ENCODE measurements around the gene MEPCE. TPM values are rescaled to one million over a fixed set of nuclear protein-coding genes. Genes with fewer than 3 reads are reported as not detected.
A peak's percentile ranks its signal among the peaks of the same experiment; 100 is the strongest.

MEPCE gene
- total and polyA plus RNA-seq, 8 donors: 11.1 to 20.7 (median 16.2) TPM

DNA sequence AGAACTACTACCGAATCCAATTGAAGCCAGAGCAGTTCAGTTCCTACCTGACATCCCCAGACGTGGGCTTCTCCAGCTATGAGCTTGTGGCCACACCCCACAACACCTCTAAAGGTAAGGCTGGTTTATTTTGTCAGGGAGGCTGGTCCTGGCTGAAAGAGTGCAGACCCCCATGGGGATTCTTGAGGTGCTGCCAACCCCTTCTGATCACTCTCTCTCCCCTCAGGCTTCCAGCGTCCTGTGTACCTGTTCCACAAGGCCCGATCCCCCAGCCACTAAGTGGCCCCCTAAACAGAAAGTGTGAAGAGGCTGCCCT, 3.6 kb downstream of the MEPCE start:
- Histone ChIP-seq H3K27ac (no peak overlapping the region), H3K36me3 (peaks cover 0 to 12% (median 0%) of the 10 kb centered on the region in 3 donors), H3K4me3 (no peak overlapping the region), H3K4me1 (peaks cover 0 to 20% (median 10%) of the 10 kb centered on the region in 3 donors), H3K27me3 (no peaks in the 10 kb centered on the region), H3K9me3 (no peaks in the 10 kb centered on the region)
- intact Hi-C loops (cut with DNase I): no loop called here
- no peak for DNase-seq
- no peak for ATAC-seq
- no peak for FAIRE-seq
- TF ChIP-seq, protein P1, sequence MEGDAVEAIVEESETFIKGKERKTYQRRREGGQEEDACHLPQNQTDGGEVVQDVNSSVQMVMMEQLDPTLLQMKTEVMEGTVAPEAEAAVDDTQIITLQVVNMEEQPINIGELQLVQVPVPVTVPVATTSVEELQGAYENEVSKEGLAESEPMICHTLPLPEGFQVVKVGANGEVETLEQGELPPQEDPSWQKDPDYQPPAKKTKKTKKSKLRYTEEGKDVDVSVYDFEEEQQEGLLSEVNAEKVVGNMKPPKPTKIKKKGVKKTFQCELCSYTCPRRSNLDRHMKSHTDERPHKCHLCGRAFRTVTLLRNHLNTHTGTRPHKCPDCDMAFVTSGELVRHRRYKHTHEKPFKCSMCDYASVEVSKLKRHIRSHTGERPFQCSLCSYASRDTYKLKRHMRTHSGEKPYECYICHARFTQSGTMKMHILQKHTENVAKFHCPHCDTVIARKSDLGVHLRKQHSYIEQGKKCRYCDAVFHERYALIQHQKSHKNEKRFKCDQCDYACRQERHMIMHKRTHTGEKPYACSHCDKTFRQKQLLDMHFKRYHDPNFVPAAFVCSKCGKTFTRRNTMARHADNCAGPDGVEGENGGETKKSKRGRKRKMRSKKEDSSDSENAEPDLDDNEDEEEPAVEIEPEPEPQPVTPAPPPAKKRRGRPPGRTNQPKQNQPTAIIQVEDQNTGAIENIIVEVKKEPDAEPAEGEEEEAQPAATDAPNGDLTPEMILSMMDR (IDR thresholded peaks at IDR 0.05): no peak
- 68 to 72% methylated on average over 4 of the region's 4 CpGs for WGBS, 2 donors

DNA sequence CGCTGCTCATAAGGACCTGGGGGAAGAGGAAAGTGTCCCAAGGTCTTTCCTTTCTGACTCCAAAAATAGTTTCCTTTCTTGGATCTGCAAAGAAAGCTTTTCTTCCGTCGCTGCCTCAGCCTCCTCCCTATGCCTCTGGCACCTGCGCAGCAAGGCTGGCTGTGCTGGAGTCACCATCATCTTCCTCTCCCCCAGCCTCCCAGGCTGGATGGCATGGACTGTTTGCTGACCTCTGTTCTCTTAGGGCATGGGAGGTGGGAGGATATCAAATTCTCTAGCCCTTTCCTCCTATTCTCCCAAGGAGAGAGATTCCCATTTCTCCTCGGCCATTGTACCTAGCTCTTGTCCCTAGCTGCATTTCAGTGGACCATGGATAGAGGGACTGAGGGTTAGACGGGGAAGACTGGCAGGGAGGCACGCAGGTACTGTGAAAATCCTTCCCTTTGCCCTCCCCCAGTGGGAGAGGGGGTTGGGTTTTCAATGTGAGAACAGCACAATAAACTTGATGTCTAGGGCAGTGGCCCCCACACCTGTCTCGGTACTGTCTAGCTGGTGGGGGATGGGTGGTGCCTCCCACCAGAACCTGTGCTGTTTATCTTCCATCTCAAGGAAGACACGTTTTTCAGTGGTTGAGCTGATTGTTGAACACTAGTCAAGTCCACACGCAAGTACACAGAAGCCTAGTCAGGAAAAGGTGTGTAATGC, 4.1 kb downstream of the MEPCE start:
- H3K4me1 ChIP-seq: peaks cover 0 to 20% (median 10%) of the 10 kb centered on the region in 3 donors

DNA sequence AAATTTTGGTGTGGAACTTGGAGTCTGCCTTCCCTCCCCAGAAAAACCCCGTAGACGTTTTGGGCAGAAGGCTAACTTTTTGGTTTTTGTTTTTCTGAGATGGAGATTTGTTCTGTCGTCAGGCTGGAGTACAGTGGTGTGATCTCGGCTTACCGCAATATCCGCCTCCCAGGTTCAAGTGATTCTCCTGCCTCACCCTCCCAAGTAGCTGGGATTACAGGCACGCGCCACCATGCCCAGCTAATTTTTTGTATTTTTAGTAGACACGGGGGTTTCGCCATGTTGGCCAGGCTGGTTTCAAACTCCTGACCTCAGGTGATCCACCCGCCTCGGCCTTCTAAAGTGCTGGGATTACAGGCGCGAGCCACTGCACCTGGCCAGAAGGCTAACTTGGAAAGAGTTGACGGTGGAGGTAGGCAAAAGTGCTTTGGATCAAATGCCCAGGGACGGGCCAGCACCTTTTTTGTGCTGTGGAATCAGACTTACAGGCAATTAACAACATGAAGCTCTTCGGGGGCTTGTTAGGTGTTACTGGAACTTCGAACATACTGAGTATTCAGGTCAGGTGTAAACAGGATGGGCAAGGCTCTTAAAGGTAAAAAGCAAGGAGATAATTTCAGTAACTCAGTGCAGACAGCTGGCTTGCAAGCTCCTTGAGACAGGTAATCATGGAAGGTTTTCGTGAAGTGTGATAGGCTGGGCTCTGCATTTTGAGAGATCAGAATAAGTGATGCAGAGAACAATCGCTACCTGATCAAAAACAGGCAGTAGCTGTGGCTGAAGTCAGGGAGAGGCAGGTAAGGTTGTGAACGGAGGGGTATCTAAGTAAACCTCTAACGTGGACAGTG, 4.9 kb downstream of the MEPCE start:
- 73 to 76% methylated on average over 22 of the region's 22 CpGs for WGBS, 2 donors
- Histone ChIP-seq H3K36me3 (peaks cover 0 to 12% (median 0%) of the 10 kb centered on the region in 3 donors), H3K4me1 (peaks cover 0 to 20% (median 10%) of the 10 kb centered on the region in 3 donors), H3K27me3 (no peaks in the 10 kb centered on the region), H3K27ac (peak overlapping the region in 2 of 4 donors; percentile 94), H3K9me3 (no peaks in the 10 kb centered on the region), H3K4me3 (peak overlapping the region in 3 of 4 donors; percentile 77 to 88 (median 87))
- DNase-seq (no peak), FAIRE-seq (no peak), ATAC-seq (no peak)
- TF ChIP-seq, protein P1 (IDR thresholded peaks at IDR 0.05): no peak
- intact Hi-C loops (cut with DNase I): no loop called here

More for the DNA sequence above, 4.1 kb downstream of the MEPCE start:
- FAIRE-seq (no peak), DNase-seq (no peak), ATAC-seq (no peak)
- no peaks in the 10 kb centered on the region for H3K9me3 ChIP-seq
- H3K27ac ChIP-seq: no peak overlapping the region
- no peaks in the 10 kb centered on the region for H3K27me3 ChIP-seq
- WGBS, 2 donors: 85 to 87% methylated on average over 10 of the region's 10 CpGs
- H3K36me3 ChIP-seq: peaks cover 0 to 12% (median 0%) of the 10 kb centered on the region in 3 donors
- TF ChIP-seq, protein P1 (IDR thresholded peaks at IDR 0.05): no peak
- intact Hi-C loops (cut with DNase I): no loop called here
- H3K4me3 ChIP-seq: no peak overlapping the region

DNA sequence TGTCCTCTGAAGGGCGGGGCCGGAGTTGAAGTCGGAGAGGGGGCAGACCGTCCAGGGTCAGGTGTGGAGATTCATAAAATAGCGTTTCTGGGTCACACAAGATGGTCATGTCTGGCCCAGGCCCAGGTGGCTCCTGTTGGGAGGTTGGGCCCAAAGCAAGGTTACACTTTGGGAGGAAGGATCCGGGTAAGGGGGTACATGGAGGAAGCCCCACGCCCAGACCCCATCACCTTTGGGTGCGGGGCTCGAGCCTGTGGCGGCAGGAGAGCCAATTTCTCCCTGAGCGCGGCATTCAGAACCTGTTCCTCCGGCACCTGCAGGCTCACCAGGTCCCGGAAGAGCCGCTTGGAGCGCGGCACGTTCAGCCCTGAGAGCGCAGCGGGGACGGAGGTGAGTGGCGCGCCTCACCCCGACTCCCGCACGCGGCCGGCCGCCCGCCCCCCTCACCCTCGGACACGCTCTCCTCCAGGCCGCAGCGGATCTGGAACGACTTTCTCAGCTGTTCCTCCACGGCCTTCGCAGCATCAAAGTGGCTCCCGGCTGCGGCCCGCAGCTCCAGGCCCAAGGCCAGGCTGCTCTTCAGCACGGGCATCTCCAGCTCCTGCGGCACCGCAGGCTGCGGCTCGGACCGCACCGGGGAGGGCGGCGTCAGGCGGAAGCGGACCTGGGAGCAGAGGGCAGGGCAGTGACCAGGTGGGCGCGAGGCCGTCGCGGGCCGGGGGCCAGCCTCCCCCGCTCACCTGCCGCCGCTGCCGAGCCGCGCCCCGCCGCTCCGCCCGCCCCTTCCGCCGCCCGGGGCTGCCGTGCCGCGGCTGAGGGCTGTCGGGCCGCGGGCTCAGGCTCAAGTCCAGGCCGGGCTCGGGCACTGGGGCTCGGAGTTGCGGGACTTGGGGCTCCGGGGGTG, 6.0 kb downstream of the MEPCE start:
- Histone ChIP-seq H3K9me3 (no peaks in the 10 kb centered on the region), H3K4me3 (peak overlapping the region; percentile 70 to 88 (median 82)), H3K27me3 (no peaks in the 10 kb centered on the region), H3K36me3 (peaks cover 0 to 12% (median 0%) of the 10 kb centered on the region in 3 donors), H3K27ac (peak overlapping the region; percentile 86 to 94 (median 92)), H3K4me1 (peaks cover 0 to 19% (median 10%) of the 10 kb centered on the region in 3 donors)
- ATAC-seq (peak; percentile 42 to 61 (median 50)), FAIRE-seq (no peak), DNase-seq (peak; percentile 43 to 86 (median 64))
- intact Hi-C loops (cut with DNase I): no loop called here
- TF ChIP-seq, protein P1 (IDR thresholded peaks at IDR 0.05): no peak
- WGBS, 2 donors: 1% methylated on average over 56 to 81 of the region's 81 CpGs

Measured in pancreas (tissue), 10 donors.